ENCODE results near the gene CXorf38. TPM values are rescaled to one million over a fixed set of nuclear protein-coding genes. Genes with fewer than 3 reads are reported as not detected.
"Not testable (repeated sequence)": the region's sequence is repeated elsewhere in the genome, so short reads cannot be mapped to it uniquely, and the experiment has no call there.

CXorf38 gene
- total RNA-seq, 1 experiment from 2014 or later, result 12.7 TPM

DNA sequence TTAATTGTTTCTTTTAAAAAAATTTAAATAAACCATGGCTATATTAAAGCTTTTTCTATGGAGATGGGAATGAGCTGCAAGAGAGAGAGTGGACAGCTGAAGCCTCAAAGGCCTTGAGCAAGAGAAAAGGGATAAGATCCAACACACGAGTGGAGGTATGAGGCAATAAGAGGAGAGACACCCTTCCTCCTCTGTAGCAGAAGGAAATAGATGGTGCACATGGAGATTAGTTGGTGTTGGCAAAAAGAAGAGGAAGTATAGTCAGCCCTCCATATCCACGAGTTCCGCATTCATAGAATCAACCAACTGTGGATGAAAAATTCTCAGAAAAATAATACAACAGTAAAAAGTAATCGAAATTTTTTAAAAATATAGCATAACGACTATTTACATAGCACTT, 3.2 kb downstream of the CXorf38 start:
- DNase-seq (ENCODE audit: low read depth), result peak; percentile 20

DNA sequence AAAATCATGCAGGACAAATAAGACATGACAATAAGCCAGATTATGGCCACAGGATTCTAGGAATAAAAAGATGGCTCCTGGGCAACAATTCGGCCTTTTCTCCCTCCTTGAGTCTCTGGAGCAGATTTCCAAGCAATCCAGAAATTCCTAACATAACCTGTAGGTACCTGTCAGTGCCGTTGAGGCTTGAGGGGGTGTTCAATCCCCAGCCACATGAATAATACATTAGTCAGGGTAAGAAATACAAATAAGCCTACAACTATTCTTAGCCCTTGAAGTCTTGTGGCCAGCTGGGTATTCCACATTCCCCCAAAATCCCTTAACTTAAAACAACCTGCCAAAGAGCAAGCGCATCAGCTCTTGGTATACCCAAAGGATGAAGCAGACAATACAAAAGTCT, 9.7 kb downstream of the CXorf38 start:
- in situ Hi-C loops (cut with HindIII; ENCODE audit: low pct_unique_long_range_greater_than_20kb, low sequenced_read_pairs), result no loop called here
- no peak for DNase-seq (ENCODE audit: low read depth)

More for the DNA sequence above, 3.2 kb downstream of the CXorf38 start:
- in situ Hi-C loops (cut with HindIII; ENCODE audit: low pct_unique_long_range_greater_than_20kb, low sequenced_read_pairs), result no loop called here

DNA sequence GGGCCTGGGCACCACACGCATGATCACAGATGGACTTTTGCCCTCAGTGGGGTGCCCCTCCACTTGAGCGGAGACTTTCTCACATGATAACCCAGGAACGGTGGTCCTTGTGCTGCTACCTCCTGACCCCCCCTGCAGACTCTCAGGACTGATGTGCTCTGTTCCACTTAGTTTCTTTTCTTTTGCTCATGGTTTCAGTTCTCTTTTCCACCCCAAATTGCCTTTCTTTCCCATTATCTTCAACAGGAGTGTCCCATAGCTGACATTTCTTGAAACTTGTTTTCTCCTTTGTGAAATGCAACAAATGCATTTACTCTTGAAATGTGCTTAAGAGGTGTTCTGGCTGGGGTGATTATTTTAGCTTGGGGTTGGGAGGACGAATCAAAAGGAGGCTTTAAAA, 15.2 kb downstream of the CXorf38 start:
- in situ Hi-C loops (cut with HindIII; ENCODE audit: low pct_unique_long_range_greater_than_20kb, low sequenced_read_pairs), result no loop called here
- DNase-seq (ENCODE audit: low read depth), result no peak

DNA sequence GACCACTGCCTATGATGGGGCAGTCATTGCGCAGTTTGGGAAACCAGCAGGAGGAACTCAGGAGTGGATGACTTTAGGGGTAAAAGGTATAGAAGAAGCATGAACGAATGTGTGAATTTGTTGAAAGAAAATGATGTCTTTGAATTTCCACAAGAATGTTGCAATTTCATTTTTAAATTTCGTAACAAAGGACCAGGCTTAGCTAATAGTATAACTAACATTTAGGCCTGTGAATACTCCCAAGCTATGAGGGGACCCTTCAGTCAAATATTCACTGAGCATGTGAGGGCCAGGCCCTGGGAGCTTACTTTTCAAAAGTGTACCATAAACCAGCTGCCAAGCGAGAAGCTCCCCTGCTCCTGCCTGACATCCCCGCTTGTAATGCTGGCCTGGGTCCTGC, 18.9 kb downstream of the CXorf38 start:
- DNase-seq (ENCODE audit: low read depth), result no peak
- in situ Hi-C loops (cut with HindIII; ENCODE audit: low pct_unique_long_range_greater_than_20kb, low sequenced_read_pairs), result no loop called here

DNA sequence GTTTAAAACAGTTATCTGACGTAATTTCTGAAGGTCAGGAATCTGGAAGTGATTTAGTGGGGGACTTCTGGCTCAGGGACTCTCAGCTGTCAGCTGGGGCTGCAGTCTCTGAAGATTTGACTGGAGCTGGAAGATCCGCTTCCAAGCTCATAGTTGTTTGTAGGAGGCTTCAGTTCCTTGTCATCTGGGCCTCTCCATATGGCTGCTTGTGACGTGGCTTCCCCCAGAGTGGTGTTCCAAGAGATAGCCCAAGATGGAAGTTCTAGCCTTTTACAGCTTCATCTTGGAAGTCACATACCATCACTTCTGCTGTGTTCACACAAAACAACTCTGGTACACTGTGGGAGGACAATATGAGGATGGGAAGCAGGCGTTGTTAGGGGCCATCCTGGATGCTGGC, 22.1 kb downstream of the CXorf38 start:
- in situ Hi-C loops (cut with HindIII; ENCODE audit: low pct_unique_long_range_greater_than_20kb, low sequenced_read_pairs), result no loop called here

DNA sequence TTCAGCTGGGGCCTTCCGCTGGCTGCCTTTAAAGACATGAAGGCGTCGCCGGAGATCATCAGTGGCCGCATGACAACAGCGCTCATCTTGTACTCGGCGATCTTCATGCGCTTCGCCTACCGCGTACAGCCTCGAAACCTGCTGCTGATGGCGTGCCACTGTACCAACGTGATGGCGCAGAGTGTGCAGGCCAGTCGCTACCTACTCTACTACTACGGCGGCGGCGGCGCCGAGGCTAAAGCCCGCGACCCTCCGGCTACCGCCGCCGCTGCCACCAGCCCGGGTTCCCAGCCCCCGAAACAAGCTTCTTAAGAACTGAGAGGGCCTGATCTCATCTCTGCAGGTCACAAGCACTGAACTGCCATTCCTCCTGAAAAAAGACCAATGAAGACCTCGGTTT, 23.7 kb downstream of the CXorf38 start:
- no peak for DNase-seq (ENCODE audit: low read depth)
- in situ Hi-C loops (cut with HindIII; ENCODE audit: low pct_unique_long_range_greater_than_20kb, low sequenced_read_pairs), result no loop called here

More for the DNA sequence above, 22.1 kb downstream of the CXorf38 start:
- no peak for DNase-seq (ENCODE audit: low read depth)

DNA sequence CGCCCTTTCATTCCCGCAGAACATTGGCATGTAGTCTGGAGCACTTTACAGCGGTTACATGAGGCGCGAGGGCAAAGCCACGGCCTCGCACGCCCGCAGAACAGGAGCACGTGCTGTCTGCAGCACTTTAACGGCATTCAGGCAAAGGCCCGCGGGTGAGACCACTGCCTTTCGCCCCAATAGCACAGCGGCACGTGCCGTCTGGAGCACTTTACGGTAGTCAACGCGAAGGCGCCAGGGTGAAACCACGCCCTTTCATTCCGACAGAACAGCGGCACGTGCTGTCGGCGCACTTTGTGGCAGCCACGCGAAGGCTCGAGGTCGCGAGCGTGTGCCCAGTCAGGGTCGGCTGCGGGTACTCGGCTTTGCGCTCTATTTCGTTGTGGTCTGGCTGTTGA, 24.2 kb downstream of the CXorf38 start, which contains the start of gene MPC1L:
TSS of gene MPC1L (plus strand) at position 290 of the 398 bp plus-strand sequence. CDS start 138 bp downstream, outside the sequence.
- DNase-seq (ENCODE audit: low read depth), result no peak
- in situ Hi-C loops (cut with HindIII; ENCODE audit: low pct_unique_long_range_greater_than_20kb, low sequenced_read_pairs), result no loop called here

DNA sequence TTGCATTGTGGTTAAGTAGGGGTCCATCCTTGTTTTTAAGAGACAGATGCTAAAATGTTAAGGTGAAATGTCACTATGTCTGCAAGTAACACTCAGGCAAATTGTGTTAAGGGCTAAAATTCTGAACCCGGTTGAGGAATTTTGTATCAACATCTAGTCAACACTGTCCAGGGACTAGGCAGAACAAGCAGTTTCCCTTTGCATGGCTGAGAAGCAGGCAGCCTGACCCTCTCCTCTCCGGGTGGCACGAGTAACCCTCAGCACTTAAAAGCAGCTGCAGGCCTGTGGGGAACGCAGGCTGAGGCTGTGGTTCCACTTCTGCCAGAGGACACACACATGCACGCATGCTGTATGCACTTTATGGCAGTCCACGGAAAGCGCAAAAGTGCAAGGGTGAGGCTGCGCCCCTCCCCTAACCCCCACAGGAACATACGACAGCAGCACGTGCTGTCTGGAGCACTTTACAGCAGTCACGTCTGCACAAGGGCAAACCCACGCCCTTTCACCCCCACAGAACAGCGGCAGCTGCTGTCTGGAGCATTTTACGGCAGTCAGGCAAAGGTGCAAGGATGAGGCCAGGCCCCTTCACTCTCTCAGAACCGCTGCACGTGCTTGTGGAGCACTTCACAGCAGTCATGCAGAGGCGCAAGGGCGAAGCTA, 24.8 kb downstream of the CXorf38 start:
- DNase-seq (ENCODE audit: low read depth), result no peak
- in situ Hi-C loops (cut with HindIII; ENCODE audit: low pct_unique_long_range_greater_than_20kb, low sequenced_read_pairs), result no loop called here

DNA sequence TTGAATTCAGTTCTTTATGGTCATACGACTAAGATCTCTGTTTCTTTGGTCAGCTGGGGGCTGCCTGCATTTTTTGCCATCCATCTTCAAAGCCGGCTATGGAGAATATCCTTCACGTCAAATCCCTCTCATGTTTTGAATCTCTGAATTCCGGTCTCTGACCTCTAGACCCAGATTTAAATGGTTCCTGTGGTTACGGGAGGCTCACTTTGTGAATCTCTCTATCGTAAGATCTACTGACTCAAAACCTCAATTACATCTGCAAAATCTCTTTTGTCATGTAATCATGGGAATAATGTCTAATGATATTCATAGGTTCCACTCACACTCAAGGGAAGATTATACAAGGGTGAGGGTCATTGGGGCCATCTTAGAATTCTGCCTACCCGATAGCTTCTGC, 29.8 kb downstream of the CXorf38 start:
- in situ Hi-C loops (cut with HindIII; ENCODE audit: low pct_unique_long_range_greater_than_20kb, low sequenced_read_pairs), result no loop called here
- no peak for DNase-seq (ENCODE audit: low read depth)

DNA sequence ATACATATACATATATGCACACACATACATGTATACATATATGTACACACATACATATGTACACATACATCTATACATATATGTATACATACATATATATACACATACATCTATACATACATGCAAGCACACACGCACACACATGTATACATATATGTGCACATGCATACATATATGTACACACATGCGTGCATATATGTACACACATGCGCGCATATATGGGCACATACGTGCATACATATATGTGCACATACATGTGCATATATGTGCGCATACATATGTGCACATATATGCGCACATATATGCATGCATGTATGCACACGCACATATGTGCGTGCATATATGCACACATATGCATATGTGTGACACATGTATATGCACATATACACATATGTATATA, 31.4 kb downstream of the CXorf38 start:
- in situ Hi-C loops (cut with HindIII; ENCODE audit: low pct_unique_long_range_greater_than_20kb, low sequenced_read_pairs), result no loop called here
- DNase-seq (ENCODE audit: low read depth), result no peak

DNA sequence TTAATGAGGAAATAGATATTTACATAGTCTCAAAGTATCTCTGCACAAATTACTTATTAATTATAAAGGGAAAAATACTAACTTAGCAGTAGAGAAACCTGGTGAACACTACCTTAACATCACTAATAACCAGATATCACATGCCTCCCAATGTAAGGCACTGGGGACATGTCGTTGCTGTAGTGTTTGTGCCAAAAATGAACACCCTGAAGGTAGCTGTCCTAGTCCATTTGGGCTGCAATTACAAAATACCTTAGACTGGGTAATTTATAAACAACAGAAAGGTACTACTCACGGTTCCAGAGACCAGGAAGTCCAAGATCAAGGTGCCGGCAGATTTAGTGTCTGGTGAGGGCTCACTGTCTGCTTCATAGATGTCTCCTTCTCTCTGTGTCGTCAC, 34.9 kb downstream of the CXorf38 start:
- DNase-seq (ENCODE audit: low read depth), result no peak
- in situ Hi-C loops (cut with HindIII; ENCODE audit: low pct_unique_long_range_greater_than_20kb, low sequenced_read_pairs), result no loop called here

DNA sequence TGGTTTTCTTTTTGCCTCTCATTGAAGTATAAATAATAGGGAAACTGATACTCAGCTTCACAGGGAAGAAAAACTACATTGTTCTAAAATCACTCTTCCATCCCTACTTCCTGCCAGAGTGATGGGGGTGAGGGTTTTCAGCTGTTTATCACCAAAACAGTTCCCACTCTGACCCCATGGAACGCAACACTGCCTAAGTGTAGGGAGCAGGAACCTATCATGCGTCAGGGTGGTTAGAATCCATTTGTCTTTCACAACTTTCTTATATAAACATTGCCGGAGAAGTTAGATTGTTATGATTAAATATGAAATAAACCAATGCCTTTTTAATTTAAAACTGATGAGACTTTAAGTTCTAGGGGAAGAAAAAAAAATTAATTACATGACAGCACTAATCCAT, 40.0 kb downstream of the CXorf38 start:
- in situ Hi-C loops (cut with HindIII; ENCODE audit: low pct_unique_long_range_greater_than_20kb, low sequenced_read_pairs), result no loop called here
- DNase-seq (ENCODE audit: low read depth), result no peak

DNA sequence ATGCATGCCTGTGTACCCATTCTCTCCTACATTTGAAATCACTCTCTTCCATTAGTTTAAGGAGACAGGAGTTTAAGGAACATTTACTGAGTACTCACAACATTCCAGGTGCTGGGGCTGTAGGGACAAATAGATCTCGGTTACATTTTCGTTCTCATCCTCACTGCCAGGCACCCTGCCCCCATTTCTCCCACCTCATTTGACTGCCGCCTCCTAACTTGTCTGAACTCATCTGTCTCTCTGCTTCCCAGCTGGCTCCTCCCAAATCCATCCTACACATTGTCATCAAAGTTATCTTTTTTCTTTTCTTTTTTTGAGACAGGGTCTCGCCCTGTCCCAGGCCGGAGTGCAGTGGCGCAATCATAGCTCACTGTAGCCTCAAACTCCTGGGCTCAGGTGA, 43.9 kb downstream of the CXorf38 start:
- in situ Hi-C loops (cut with HindIII; ENCODE audit: low pct_unique_long_range_greater_than_20kb, low sequenced_read_pairs), result no loop called here
- DNase-seq (ENCODE audit: low read depth), result no peak

DNA sequence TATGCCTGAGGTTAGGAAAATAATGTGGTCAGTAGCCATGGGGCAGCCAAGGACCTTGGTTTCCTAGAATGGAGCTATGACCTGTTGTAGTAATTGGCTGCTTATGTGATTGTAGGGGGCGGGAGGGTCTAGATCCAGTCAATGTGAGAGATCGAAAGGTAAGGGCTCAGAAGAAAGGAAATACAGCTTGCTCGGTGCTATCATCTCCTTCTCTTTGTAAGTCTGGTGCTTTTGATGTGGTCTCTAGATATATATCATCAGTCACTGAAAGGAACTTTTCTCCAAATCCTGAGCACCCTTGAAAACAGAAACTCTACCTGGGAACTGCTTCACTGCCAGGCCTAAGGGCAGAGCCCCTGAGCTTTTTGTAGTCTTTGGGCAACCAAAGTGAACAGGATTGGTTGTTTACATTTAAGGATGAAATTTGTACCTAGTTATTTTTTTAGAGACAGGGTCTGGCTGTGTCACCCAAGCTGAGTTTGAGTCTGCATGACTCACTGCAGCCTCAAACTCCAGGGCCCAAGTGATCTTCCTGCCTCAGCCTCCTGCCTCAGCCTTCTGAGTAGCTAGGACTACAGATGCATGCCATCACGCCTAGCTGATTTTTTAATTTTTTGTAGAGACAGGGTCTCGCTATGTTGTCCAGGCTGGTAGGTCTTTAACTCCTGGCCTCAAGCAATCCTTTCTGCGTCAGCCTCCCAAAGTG, 57.6 kb downstream of the CXorf38 start:
- in situ Hi-C loops (cut with HindIII; ENCODE audit: low pct_unique_long_range_greater_than_20kb, low sequenced_read_pairs); DNase-seq (ENCODE audit: low read depth): not testable (repeated sequence)

DNA sequence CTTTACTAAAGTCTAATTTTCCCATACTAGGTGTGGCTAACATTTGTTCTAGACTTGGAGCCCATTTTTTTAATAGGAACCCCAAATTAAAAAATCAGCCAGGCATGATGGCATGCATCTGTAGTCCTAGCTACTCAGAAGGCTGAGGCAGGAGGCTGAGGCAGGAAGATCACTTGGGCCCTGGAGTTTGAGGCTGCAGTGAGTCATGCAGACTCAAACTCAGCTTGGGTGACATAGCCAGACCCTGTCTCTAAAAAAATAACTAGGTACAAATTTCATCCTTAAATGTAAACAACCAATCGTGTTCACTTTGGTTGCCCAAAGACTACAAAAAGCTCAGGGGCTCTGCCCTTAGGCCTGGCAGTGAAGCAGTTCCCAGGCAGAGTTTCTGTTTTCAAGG, 59.7 kb downstream of the CXorf38 start:
- DNase-seq (ENCODE audit: low read depth); in situ Hi-C loops (cut with HindIII; ENCODE audit: low pct_unique_long_range_greater_than_20kb, low sequenced_read_pairs): not testable (repeated sequence)

DNA sequence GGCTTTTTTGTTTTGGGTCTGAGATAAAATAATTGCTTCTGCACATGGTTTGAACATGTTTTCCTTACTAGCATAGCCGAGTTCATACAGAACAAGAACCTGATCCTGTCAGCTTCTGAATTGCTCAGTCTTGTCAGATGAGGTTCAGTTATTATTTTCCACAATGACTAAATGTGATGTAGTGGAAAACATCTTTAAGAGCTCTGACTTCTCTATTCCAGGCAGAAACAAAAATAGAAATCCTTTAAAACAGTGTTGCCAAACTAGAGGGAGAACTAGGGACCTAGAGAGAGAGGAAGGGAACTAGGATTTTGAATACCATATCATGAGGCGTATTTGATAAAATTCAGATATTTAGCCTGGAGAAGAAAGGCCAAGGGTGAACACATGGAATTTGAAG, 64.5 kb downstream of the CXorf38 start:
- no peak for DNase-seq (ENCODE audit: low read depth)
- in situ Hi-C loops (cut with HindIII; ENCODE audit: low pct_unique_long_range_greater_than_20kb, low sequenced_read_pairs), result no loop called here

DNA sequence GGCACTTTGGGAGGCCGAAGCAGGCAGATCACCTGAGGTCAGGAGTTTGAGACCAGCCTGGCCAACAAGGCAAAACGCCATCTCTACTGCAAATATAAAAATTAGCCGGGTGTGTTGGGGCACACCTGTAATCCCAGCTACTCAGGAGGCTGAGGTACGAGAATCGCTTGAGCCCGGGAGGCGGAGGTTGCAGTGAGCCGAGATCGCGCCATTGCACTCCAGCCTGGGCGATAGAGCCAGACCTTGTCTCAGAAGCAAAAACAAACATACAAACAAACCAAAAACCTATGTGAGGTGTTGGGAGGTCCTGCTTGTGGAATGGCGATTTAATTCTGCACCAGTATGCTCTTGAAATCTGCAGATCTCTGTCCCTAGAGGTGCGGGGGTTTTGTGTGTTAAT, 65.2 kb downstream of the CXorf38 start:
- in situ Hi-C loops (cut with HindIII; ENCODE audit: low pct_unique_long_range_greater_than_20kb, low sequenced_read_pairs); DNase-seq (ENCODE audit: low read depth): not testable (repeated sequence)

DNA sequence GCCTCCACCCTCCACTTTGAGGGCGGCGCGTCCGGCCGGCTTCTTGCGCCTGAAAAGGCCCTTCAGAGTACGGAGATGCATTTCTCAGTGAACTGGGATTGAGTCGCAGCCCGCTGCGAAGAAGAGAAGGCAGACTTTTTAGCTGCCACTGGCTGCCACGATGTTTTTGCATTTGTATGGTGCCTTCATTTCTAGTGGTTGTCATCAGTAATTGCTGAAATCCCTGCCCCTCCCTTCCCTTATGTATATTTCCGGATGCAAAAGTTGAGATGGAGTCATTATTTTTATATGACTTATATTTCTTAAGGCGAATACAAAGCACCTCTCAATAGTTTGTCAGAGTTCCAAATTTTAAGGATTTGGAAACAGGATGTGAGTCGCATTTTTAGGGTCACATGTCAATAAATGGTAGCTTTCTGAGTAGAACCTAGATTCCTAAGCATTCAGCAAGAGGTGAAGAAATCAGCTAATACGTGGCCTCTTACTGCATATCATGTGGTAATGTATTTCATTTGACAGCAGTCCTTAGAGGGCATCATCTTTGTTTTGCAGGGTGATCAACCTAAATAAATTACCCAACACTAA, 65.9 kb downstream of the CXorf38 start:
- DNase-seq (ENCODE audit: low read depth), result peak; percentile 2
- in situ Hi-C loops (cut with HindIII; ENCODE audit: low pct_unique_long_range_greater_than_20kb, low sequenced_read_pairs), result no loop called here

DNA sequence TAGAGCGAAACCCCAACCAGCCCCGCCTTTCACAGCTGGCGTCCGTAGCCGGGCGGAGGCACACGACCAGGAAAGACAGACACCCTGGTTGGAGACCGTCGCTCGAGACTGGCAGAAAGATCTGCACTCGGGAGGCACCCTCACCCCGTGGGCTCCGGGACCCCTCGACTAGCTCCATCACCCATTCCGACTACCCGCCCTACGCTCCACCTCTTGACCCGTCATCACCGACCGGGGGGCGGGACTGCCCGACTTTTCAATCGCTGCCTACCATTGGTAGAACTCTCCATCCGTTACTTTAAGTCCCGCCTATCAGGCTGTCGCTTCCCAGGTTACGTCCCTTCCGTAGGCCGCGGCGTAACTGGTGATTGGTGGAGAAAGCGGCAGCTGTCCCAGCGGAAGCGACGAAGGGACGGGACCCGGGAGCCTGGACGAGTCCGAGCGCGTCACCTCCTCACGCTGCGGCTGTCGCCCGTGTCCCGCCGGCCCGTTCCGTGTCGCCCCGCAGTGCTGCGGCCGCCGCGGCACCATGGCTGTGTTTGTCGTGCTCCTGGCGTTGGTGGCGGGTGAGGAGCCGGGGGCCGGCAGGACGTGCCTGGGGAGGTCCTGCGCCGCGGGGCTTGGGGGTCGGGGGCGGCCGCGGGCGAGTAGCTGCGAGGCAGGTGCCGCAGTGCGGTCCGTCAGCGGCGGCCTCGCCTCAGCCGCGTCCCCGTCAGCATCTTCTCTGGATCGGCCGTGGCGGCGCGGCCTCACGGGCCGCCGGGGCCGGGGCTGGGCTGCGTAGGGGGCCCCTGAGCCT, 66.6 kb downstream of the CXorf38 start, which contains the start of gene ATP6AP2:
TSS of gene ATP6AP2 (plus strand) at position 434 of the 799 bp plus-strand sequence. CDS start at position 530, 96 bp downstream.
- peak; percentile 90 for DNase-seq (ENCODE audit: low read depth)
- in situ Hi-C loops (cut with HindIII; ENCODE audit: low pct_unique_long_range_greater_than_20kb, low sequenced_read_pairs), result no loop called here

Measured in Caki2 (cell line).